HepG2 (cell line): Measurements from ENCODE around the gene MPPE1. TPM values are rescaled to one million over a fixed set of nuclear protein-coding genes. Genes with fewer than 3 reads are reported as not detected.

Source experiments
- CBX5 ChIP-seq: sonication (generic); formaldehyde crosslinking; IDR thresholded peaks from 2 replicates; pipeline ENCODE4 v1.4.0; 2020; ENCODE audit warnings: missing genetic modification reagents, borderline replicate concordance
- KAT8 ChIP-seq: IDR thresholded peaks from 2 replicates; pipeline ENCODE4 v1.6.1; 2016; ENCODE audit warnings: missing genetic modification reagents, missing compliant biosample characterization
- MTA1 ChIP-seq: sonication (generic); formaldehyde crosslinking; IDR thresholded peaks from 2 replicates; pipeline ENCODE4 v1.4.0; 2020; ENCODE audit warnings: missing genetic modification reagents, mild to moderate bottlenecking, borderline replicate concordance
- MYC ChIP-seq: sonication (generic); formaldehyde crosslinking; IDR thresholded peaks from 2 replicates; pipeline ENCODE4 v1.9.0; 2021; ENCODE audit warnings: missing genetic modification reagents, borderline replicate concordance
- STAG1 ChIP-seq: sonication (generic); formaldehyde crosslinking; IDR thresholded peaks from 2 replicates; pipeline ENCODE4 v1.4.0; 2020; ENCODE audit warnings: missing genetic modification reagents
- ZHX2 ChIP-seq, 2 experiments: sonication (generic) in 1 of 2; formaldehyde crosslinking in 1 of 2; IDR thresholded peaks; 2 replicates each; pipeline versions ENCODE4 v1.6.1 to v1.9.0; 2014 to 2022; ENCODE audit warnings: antibody characterized with exemption in 1 of 2, borderline replicate concordance in 1 of 2, inconsistent platforms in 1 of 2, low read depth in 1 of 2, missing genetic modification reagents in 1 of 2
- ZNF142 ChIP-seq: sonication (generic); formaldehyde crosslinking; IDR thresholded peaks from 2 replicates; pipeline ENCODE4 v1.4.0; 2020; ENCODE audit warnings: missing genetic modification reagents
- ZNF629 ChIP-seq: sonication (generic); formaldehyde crosslinking; conservative IDR thresholded peaks from 2 replicates; pipeline ENCODE4 v1.5.0; 2020; ENCODE audit warnings: missing genetic modification reagents
- polyA plus RNA-seq, 8 experiments: library from polyadenylated mRNA; depleted of rRNA in 3 of 8; stranded (reverse) in 7 of 8; unstranded in 1 of 8; fragments of >200 nt; fragmentation: Illumina TruSeq in 4 of 8; extraction: Trizol in 4 of 8; gene quantifications; 2 replicates each; pipeline versions ENCODE4 v1.2.1 to v1.2.3, GENCODE V29; 2011 to 2016; ENCODE audit warnings: low read depth in 4 of 8, missing spikeins in 1 of 8, mixed read lengths in 1 of 8; ENCODE audit not compliant: insufficient read depth in 1 of 8
- total RNA-seq, 5 experiments: library from RNA; depleted of rRNA; stranded (reverse); fragments of >200 nt; fragmentation: Illumina TruSeq; extraction: Trizol; gene quantifications; 2 replicates each; pipeline ENCODE4 v1.2.3, GENCODE V29; 2016; ENCODE audit warnings: low read depth in 1 of 5
- TF ChIP-seq, protein P1 (sequence below): sonication (generic); formaldehyde crosslinking; IDR thresholded peaks from 2 replicates; pipeline ENCODE4 v1.4.0; 2020; ENCODE audit warnings: missing genetic modification reagents
- TF ChIP-seq, protein P2 (sequence below): sonication (generic); formaldehyde crosslinking; IDR thresholded peaks from 2 replicates; pipeline ENCODE4 v1.5.1; 2020; ENCODE audit warnings: missing genetic modification reagents, mild to moderate bottlenecking, borderline replicate concordance

The MPPE1 gene
- total and polyA plus RNA-seq, 2 of the 13 experiments (the other 11 are each of a cell fraction or from before 2014, with no cell fraction given) = 9.6 to 11.9 TPM

- TF ChIP-seq KAT8 (CRISPR knock-in tag) = peak; percentile 85
- TF ChIP-seq MYC (CRISPR knock-in tag) = peak; percentile 63
- TF ChIP-seq ZHX2 (IDR thresholded peaks at IDR 0.05; ENCODE audit: low read depth) = no peak
- TF ChIP-seq ZHX2 (CRISPR knock-in tag; IDR thresholded peaks at IDR 0.05; ENCODE audit: borderline replicate concordance) = no peak
- TF ChIP-seq ZNF629 (CRISPR knock-in tag) = no peak
- TF ChIP-seq ZNF142 (CRISPR knock-in tag) = no peak; the same call in 1 of the 2 replicates
- TF ChIP-seq CBX5 (CRISPR knock-in tag) = no peak
- TF ChIP-seq, protein P1, sequence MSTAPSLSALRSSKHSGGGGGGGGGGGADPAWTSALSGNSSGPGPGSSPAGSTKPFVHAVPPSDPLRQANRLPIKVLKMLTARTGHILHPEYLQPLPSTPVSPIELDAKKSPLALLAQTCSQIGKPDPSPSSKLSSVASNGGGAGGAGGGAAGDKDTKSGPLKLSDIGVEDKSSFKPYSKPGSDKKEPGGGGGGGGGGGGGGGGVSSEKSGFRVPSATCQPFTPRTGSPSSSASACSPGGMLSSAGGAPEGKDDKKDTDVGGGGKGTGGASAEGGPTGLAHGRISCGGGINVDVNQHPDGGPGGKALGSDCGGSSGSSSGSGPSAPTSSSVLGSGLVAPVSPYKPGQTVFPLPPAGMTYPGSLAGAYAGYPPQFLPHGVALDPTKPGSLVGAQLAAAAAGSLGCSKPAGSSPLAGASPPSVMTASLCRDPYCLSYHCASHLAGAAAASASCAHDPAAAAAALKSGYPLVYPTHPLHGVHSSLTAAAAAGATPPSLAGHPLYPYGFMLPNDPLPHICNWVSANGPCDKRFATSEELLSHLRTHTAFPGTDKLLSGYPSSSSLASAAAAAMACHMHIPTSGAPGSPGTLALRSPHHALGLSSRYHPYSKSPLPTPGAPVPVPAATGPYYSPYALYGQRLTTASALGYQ = peak; percentile 41; the same call in 1 of the 2 replicates
- TF ChIP-seq MTA1 (CRISPR knock-in tag) = peak; percentile 34; the same call in 1 of the 2 replicates
- no peak; the same call in 1 of the 2 replicates for TF ChIP-seq STAG1 (CRISPR knock-in tag)
- TF ChIP-seq, protein P2, sequence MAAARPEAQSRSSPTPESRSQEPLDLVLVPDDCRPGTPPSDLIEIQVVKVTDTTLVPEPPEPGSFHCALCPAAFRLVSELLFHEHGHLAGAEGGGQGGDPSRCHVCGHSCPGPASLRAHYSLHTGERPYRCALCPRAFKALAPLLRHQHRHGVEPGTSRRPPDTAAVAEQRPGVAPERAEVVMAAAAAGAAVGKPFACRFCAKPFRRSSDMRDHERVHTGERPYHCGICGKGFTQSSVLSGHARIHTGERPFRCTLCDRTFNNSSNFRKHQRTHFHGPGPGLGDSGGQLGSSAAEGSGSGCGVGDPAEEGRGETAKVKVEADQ (CRISPR knock-in tag) = no peak; the same call in 1 of the 2 replicates
Observed at GRCh38 chr18:11908182-11909060, at the start of gene MPPE1 (continued).
